Muscle layer of duodenum (tissue), 2 donors: Measurements from ENCODE around the gene ALDH1L2.
"Not testable (repeated sequence)": the region's sequence is repeated elsewhere in the genome, so short reads cannot be mapped to it uniquely, and the experiment has no call there.

Experiments used
- H3K27ac ChIP-seq: one replicate; pipeline ENCODE4 v1.7.0; 2013; ENCODE audit warnings: mild to moderate bottlenecking, low read length
- H3K27me3 ChIP-seq: one replicate; pipeline ENCODE4 v1.7.0; 2013; ENCODE audit warnings: low read depth, mild to moderate bottlenecking, control low read depth, low read length
- H3K36me3 ChIP-seq, 2 donors: one replicate each; pipeline ENCODE4 v1.7.0; 2013; ENCODE audit warnings: low read length in 2 of 2, control low read depth in 1 of 2, mild to moderate bottlenecking in 1 of 2; ENCODE audit not compliant: insufficient read depth in 2 of 2, control insufficient read depth in 1 of 2
- H3K4me1 ChIP-seq, 2 donors: one replicate each; pipeline ENCODE4 v1.7.0; 2013; ENCODE audit warnings: low read length in 2 of 2, mild to moderate bottlenecking in 2 of 2, control low read depth in 1 of 2, moderate library complexity in 1 of 2; ENCODE audit not compliant: insufficient read depth in 2 of 2, control insufficient read depth in 1 of 2
- H3K4me3 ChIP-seq, 2 donors: one replicate each; pipeline ENCODE4 v1.7.0; 2013; ENCODE audit warnings: low read length in 2 of 2, low read depth in 1 of 2, mild to moderate bottlenecking in 1 of 2
- H3K9me3 ChIP-seq, 2 donors: one replicate each; pipeline ENCODE4 v1.7.0; 2013; ENCODE audit warnings: low read length in 2 of 2, control low read depth in 1 of 2, mild to moderate bottlenecking in 1 of 2; ENCODE audit not compliant: control insufficient read depth in 1 of 2
- donor health status: healthy.

The ALDH1L2 gene

DNA sequence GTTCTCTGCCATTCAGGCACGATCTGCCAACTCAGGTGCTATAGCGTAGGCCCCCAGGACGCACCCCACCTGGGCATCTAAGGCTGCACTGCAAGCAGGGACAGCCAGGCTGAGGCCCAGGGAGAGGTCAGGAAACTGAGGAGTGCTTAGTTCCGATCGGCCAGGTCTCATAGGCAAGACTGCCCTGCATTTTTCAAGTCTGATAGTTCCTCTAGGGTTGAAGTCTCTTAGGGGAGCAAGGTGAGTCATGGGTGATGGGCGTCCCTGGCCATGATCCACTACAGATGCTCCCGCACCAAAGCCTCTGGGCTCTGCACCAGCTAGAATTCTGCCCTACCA lies 84.9 kb downstream of the ALDH1L2 start:
- Histone ChIP-seq H3K9me3 (no peaks in the 10 kb centered on the region), H3K36me3 (peaks cover 18 to 41% of the 10 kb centered on the region in 2 donors), H3K4me1 (no peaks in the 10 kb centered on the region), H3K27ac (no peak overlapping the region), H3K4me3 (no peak overlapping the region), H3K27me3 (no peaks in the 10 kb centered on the region)

DNA sequence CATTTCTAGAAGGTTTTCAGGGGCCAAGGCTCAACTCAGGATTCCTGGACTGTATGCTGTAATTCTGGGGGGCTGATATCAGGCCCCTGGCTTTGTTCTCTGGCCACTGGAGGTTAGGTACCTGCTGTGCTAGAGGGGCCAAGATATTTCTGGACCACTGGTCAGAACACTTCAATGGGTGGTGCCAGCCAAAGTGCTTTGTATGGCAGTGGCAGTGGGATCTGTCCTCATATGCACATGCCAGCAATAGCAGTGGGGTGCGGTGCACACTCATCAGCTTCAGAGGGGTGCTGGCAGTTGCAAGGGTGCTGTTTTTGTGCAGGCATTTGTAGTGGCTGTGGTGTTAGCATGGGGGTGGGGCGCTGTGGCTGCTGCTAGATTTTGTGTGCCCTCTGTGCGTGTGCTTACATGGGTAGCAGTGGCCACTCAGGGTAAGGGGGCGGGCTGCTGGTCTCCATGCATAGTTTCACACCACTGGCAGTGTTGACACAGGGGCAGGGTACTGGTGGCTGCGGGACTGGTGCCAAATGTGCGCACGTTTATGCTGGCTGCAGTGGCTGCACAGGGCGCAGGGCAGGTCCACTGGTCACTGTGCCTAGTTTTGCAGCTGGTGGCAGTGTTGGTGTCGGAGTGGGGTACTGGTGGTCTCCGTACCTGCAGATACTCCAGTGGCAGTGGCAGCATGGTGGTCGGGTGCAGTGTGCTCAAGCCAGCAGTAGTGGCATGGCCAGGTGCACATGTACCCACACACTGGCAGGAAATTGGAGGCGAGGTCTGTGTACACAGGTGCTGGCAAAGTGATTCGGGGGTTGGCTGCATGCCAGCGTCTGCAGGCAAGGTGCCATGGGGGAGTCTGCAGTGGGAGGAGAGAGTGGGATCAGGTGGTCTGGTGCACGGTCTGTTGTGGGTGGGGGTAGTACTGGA lies 85.6 kb downstream of the ALDH1L2 start:
- Histone ChIP-seq H3K36me3 (peaks cover 20 to 43% of the 10 kb centered on the region in 2 donors), H3K27me3 (no peaks in the 10 kb centered on the region), H3K4me1 (no peaks in the 10 kb centered on the region), H3K27ac (no peak overlapping the region), H3K4me3 (no peak overlapping the region), H3K9me3 (no peaks in the 10 kb centered on the region)

DNA sequence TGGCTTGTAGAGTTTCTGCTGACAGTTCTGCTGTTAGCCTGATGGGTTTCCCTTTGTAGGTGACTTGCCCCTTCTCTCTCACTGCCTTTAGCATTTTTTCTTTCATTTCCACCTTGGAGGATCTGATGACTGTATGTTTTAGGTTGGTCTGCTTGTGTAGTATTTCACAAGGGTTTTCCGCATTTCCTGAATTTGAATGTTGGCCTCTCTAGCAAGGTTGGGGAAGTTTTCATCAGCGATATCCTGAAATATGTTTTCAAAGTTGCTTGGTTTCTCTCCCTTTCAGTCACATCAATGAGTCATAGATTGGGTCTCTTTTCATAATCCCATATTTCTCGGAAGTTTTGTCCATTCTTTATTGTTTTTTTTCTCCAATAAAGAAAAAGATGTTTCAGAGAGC lies 86.7 kb downstream of the ALDH1L2 start:
- no peak overlapping the region for H3K27ac ChIP-seq
- peaks cover 28 to 42% of the 10 kb centered on the region in 2 donors for H3K36me3 ChIP-seq
- no peaks in the 10 kb centered on the region for H3K9me3 ChIP-seq
- no peaks in the 10 kb centered on the region for H3K27me3 ChIP-seq
- no peak overlapping the region for H3K4me3 ChIP-seq
- H3K4me1 ChIP-seq, result no peaks in the 10 kb centered on the region

DNA sequence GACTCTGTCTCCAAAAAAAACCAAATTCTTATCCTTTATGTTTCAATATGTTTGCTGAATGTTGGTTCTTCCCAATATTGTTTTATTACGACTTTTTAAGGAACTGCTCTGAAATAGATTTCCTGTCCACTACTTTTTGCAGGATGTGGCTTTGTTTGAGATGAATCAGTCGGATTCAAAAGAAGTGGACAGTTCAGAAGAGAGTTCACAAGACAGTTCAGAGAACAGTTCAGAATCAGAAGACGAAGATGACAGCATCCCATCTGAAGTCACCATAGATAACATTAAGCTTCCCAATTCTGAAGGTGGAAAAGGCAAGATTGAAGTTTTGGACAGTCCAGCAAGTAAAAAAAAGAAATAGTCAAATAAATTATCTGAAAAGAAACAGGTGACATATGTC lies 89.9 kb downstream of the ALDH1L2 start:
- H3K36me3 ChIP-seq, result peaks cover 45 to 56% of the 10 kb centered on the region in 2 donors
- H3K27ac ChIP-seq, result no peak overlapping the region
- H3K4me3 ChIP-seq, result no peak overlapping the region
- H3K27me3 ChIP-seq, result no peaks in the 10 kb centered on the region
- no peaks in the 10 kb centered on the region for H3K4me1 ChIP-seq
- H3K9me3 ChIP-seq, result no peaks in the 10 kb centered on the region

DNA sequence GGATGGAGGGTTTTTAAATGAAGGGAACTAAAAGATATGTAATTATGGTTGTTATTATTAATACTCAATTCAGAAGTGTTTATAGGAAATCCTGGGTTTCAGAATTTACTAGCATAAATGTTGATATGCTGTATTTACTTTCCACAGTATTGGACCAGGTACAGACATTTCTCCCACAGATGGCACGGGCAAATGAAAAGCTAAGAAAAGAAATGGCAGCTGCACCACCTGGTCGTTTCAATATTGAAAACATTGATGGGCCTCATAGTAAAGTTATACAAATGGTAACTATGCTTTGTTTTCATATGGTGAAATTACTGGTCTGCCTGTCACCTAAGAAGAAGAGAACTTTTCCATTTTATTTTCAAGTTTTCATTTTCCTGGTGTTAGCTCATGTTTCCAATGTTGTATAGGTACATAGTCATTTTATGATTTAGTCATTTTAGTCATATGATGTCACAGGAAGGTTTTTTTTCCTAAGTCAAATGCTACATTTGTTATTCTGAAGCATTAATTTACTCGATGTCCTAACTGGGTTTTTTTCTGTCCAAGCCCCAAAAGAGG lies 92.6 kb downstream of the ALDH1L2 start:
- H3K4me1 ChIP-seq, result peaks cover 15% of the 10 kb centered on the region in 2 donors
- H3K27me3 ChIP-seq, result no peaks in the 10 kb centered on the region
- peaks cover 45 to 52% of the 10 kb centered on the region in 2 donors for H3K36me3 ChIP-seq
- H3K4me3 ChIP-seq, result no peak overlapping the region
- no peak overlapping the region for H3K27ac ChIP-seq
- no peaks in the 10 kb centered on the region for H3K9me3 ChIP-seq

DNA sequence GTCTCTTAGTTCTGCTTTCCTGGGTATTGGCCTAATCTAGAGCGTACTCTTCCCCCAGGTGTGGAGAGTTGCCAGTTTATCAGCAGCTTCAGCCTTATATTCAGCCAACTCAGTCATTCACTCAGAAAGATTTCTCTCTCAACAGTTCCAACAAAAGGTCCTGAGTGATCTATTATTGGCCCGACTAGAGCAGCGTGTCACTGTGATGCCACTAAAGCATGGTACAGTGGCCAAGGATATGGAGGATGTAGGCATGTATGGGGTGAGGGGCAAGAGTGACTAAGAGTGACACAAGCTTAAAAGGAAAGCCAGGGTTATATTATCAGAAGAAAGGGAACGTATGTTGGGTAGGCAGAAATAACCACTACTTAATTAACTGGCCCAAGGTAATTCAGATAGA lies 93.3 kb downstream of the ALDH1L2 start:
- H3K9me3 ChIP-seq, result no peaks in the 10 kb centered on the region
- H3K27me3 ChIP-seq, result no peaks in the 10 kb centered on the region
- H3K4me3 ChIP-seq, result no peak overlapping the region
- H3K27ac ChIP-seq, result no peak overlapping the region
- peaks cover 45 to 49% of the 10 kb centered on the region in 2 donors for H3K36me3 ChIP-seq
- H3K4me1 ChIP-seq, result peaks cover 15 to 16% of the 10 kb centered on the region in 2 donors

DNA sequence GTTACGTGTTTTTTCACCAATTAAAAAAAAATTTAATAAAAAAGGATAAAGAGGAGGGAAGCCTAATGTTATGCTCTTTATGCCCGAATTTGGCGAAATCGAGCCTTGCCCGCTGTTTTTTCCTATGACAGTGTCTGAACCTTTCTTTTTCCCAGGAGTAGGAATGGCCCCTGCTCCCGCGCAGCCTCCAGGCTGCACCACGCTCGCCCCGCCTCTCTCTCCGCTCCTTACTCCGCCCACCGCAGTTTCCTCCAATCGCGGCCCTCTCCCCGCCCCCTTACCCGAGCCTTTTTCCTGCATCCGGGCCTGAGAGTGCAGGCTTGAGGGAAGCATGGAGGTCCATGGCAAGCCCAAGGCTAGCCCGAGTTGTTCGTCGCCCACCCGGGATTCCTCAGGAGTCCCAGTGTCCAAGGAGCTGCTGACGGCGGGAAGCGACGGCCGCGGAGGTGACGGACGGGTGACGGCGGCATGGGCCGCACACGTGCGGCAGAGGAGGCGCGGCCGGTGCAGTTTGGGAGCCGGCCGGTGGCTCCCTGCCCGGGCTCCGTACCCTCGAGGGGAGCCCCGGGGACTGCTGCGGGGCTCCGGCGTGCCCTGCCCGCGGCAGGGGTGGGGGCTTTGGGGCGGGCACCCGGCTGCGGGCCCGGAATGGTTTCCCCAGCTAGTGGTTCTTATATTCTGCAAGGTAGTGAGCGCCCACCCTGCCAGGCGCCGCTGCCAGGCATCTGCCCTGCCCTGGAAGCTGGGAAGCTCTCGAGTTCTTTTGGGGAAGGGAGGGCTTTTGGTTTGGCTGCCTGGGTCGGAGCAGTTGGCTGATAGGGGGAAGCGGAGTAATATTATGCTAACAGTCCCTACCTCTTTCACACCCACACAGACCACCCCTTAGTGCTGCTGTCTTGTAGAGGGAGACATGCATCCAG lies 98.0 kb downstream of the ALDH1L2 start, which contains the start of gene NOPCHAP1:
NOPCHAP1 (plus strand) TSS at position 295 of the 920 bp plus-strand sequence; CDS start at position 332, 37 bp downstream.
- Histone ChIP-seq H3K36me3 (peaks cover 11 to 16% of the 10 kb centered on the region in 2 donors), H3K4me3 (peak within 1 kb of the TSS; percentile 83 to 96), H3K27me3 (no peaks in the 10 kb centered on the region), H3K27ac (no peak within 1 kb of the TSS), H3K9me3 (no peaks in the 10 kb centered on the region), H3K4me1 (peaks cover 16 to 21% of the 10 kb centered on the region in 2 donors)

DNA sequence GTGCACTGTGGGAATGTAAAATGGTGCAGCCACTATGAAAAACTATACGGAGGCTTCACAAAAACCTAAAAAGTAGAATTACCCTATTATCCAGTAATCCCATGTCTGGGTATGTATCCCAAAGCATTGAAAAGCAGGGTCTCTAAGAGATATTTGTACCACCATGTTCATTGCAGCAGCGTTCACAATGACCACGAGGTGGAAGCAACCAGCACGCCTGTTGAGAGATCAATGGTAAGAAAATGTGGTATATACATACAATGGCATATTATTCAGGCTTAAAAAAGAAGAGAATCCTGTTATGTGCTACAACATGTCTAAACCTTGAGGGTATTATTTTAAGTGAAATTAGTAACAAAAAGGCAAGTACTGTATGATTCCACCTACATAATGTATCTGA lies 99.1 kb downstream of the ALDH1L2 start:
- Histone ChIP-seq H3K27ac (no peak overlapping the region), H3K36me3 (peaks cover 6 to 9% of the 10 kb centered on the region in 2 donors), H3K9me3 (no peaks in the 10 kb centered on the region), H3K4me3 (no peak overlapping the region), H3K27me3 (no peaks in the 10 kb centered on the region), H3K4me1 (peaks cover 16 to 21% of the 10 kb centered on the region in 2 donors)

DNA sequence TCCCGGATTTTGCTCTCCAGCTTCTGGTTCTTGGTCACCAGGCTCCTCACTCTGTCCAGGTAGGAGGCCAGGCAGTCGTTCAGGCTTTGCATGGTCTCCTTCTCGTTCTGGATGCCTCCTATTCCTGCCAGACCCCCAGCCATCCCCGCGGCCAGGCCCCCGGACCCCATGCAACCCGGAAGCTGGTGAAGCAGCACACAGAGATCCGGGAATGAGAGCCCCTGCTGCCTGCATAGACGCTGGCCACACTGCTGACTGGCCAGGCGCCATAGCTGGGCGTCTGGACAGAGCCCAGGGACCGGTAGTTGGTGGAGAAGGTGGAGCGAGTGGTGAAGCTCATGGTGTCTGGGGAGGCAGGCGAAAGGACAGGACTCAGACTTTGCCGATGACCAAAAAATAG lies 106.6 kb downstream of the ALDH1L2 start:
- H3K36me3 ChIP-seq, H3K4me3 ChIP-seq, H3K27me3 ChIP-seq, H3K27ac ChIP-seq, H3K9me3 ChIP-seq, H3K4me1 ChIP-seq: not testable (repeated sequence)

DNA sequence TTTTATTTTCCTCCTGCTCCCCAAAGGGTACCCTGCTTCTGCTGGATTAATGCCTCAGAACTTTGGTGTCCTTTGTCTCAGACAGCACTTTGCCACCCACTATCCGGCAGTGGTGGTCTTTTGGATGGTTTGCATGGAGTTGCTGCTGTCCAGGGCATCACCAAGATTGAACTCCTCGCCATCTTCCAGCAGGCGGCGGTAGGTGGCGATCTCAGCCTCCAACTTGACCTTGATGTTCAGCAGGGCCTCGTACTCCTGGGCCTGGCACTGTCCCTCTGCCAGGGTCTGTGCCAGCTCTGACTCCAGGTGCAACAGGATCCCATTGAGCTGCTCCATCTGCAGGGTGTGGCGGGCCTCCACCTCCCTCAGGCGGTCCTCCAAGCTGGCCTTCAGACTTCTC lies 107.6 kb downstream of the ALDH1L2 start:
- no peaks in the 10 kb centered on the region for H3K9me3 ChIP-seq
- no peaks in the 10 kb centered on the region for H3K36me3 ChIP-seq
- H3K4me3 ChIP-seq, result no peak overlapping the region
- H3K27me3 ChIP-seq, result no peaks in the 10 kb centered on the region
- H3K4me1 ChIP-seq, result no peaks in the 10 kb centered on the region
- H3K27ac ChIP-seq, result no peak overlapping the region
